OCI-LY7 (cell line): ENCODE measurements around the gene ERFE. TPM values are rescaled to one million over a fixed set of nuclear protein-coding genes. Genes with fewer than 3 reads are reported as not detected.

Experiments
- BruUV-seq: library from RNA; stranded (reverse); fragments of 400-500 nt; replicated peaks from 2 replicates; lab custom pipeline; 2021; lab: Mats Ljungman, UMichigan
- CTCF ChIA-PET: fragments of 300-600 bp; sonication (Branson Sonifier 250); formaldehyde crosslinking; loops from one replicate; lab custom pipeline; 2022; ENCODE audit warnings: antibody characterized with exemption; ENCODE audit not compliant: unreplicated experiment; lab: Charles Lee
- POLR2A ChIA-PET: fragments of 300-600 bp; sonication (Branson Sonifier 250); formaldehyde crosslinking; loops from one replicate; lab custom pipeline; 2022; ENCODE audit warnings: antibody characterized with exemption; lab: Charles Lee
- DNase-seq: peaks from one replicate; pipeline ENCODE4 v3.0.0-alpha.2; 2015; ENCODE audit warnings: low spot score
- H2AFZ ChIP-seq: fragments of 200-600 bp; sonication (generic), shearing (Covaris generic); 2 replicates; pipeline ENCODE4 v1.6.1; 2014; ENCODE audit warnings: mild to moderate bottlenecking, antibody characterized with exemption, low read length, moderate library complexity
- H3K27ac ChIP-seq: fragments of 200-600 bp; sonication (generic); 2 replicates; pipeline ENCODE4 v1.5.1; 2014; ENCODE audit warnings: mixed run types, low read depth, mild to moderate bottlenecking, moderate library complexity, low read length, inconsistent platforms; ENCODE audit not compliant: poor library complexity, severe bottlenecking
- H3K36me3 ChIP-seq: fragments of 200-600 bp; sonication (generic); 2 replicates; pipeline ENCODE4 v1.6.1; 2014; ENCODE audit warnings: mild to moderate bottlenecking, antibody characterized with exemption, low read length, moderate library complexity, mixed read lengths; ENCODE audit not compliant: insufficient read depth
- H3K4me1 ChIP-seq: fragments of 200-600 bp; sonication (generic); 2 replicates; pipeline ENCODE4 v1.5.1; 2014; ENCODE audit warnings: mild to moderate bottlenecking, low read length; ENCODE audit not compliant: insufficient read depth, poor library complexity, severe bottlenecking
- H3K4me2 ChIP-seq: fragments of 200-600 bp; sonication (generic); 2 replicates; pipeline ENCODE4 v1.6.1; 2014; ENCODE audit warnings: mild to moderate bottlenecking, low read length
- H3K4me3 ChIP-seq: fragments of 200-600 bp; sonication (generic); 2 replicates; pipeline ENCODE4 v1.5.1; 2014; ENCODE audit warnings: mild to moderate bottlenecking, low read depth, low read length; ENCODE audit not compliant: poor library complexity, severe bottlenecking
- H3K79me2 ChIP-seq: fragments of 200-600 bp; sonication (generic); 2 replicates; pipeline ENCODE4 v1.6.1; 2016; ENCODE audit warnings: low read depth, mild to moderate bottlenecking, low read length, moderate library complexity, mixed read lengths; ENCODE audit not compliant: insufficient read depth
- H3K9me2 ChIP-seq: fragments of 200-600 bp; sonication (generic); 2 replicates; pipeline ENCODE4 v1.6.1; 2016; ENCODE audit warnings: mild to moderate bottlenecking, low read length, mixed read lengths; ENCODE audit not compliant: insufficient read depth
- H3K9me3 ChIP-seq: fragments of 200-600 bp; sonication (generic); 2 replicates; pipeline ENCODE4 v1.6.1; 2014; ENCODE audit warnings: mild to moderate bottlenecking, mixed run types, low read length, mixed read lengths
- H4K20me1 ChIP-seq: fragments of 200-600 bp; sonication (generic); 2 replicates; pipeline ENCODE4 v1.6.1; 2014; ENCODE audit warnings: mild to moderate bottlenecking, antibody characterized with exemption, low read length, moderate library complexity, mixed read lengths; ENCODE audit not compliant: insufficient read depth
- CTCF ChIP-seq: fragments of 200-600 bp; sonication (generic); conservative IDR thresholded peaks from 2 replicates; pipeline ENCODE4 v1.5.1; 2014; ENCODE audit warnings: mild to moderate bottlenecking, antibody characterized with exemption, low read length, moderate library complexity, mixed read lengths
- EZH2phosphoT487 ChIP-seq: fragments of 200-600 bp; sonication (generic); IDR thresholded peaks from 2 replicates; pipeline ENCODE4 v1.6.1; 2018; ENCODE audit warnings: low read depth, borderline replicate concordance, mild to moderate bottlenecking, mixed run types, antibody characterized with exemption, low read length, moderate library complexity, mixed read lengths
- intact Hi-C: fragments of 100-400 bp; cut with micrococcal nuclease; formaldehyde crosslinking; loops from one replicate; pipeline ENCODE4 v1.10.0; 2022; ENCODE audit not compliant: unreplicated experiment
- total RNA-seq, 2 experiments: library from RNA; depleted of rRNA in 1 of 2; stranded (reverse); fragments of >200 nt in 1 of 2; shearing (Covaris generic) in 1 of 2; gene quantifications; 2 replicates each; pipeline ENCODE4 v1.2.3, GENCODE V29; 2014 to 2022

The ERFE gene
- total RNA-seq, 2 experiments from 2014 or later: 8.2 to 10.2 TPM

- H4K20me1 ChIP-seq: no peaks in the 10 kb centered on the region
- no peak for DNase-seq
- no peak overlapping the region for H3K27ac ChIP-seq
- no peaks in the 10 kb centered on the region for H3K9me2 ChIP-seq
- H3K4me3 ChIP-seq: no peak overlapping the region
- H3K36me3 ChIP-seq: no peaks in the 10 kb centered on the region; the same call in 1 of the 2 replicates
- CTCF ChIA-PET: no interaction called here
- TF ChIP-seq CTCF (no peak), EZH2phosphoT487 (no peak)
- peaks cover 10% of the 10 kb centered on the region for H3K4me1 ChIP-seq
- H3K4me2 ChIP-seq: no peak overlapping the region
- intact Hi-C loops: no loop called here
- no peak overlapping the region for H2AFZ ChIP-seq
- POLR2A ChIA-PET: no interaction called here
- no peaks in the 10 kb centered on the region for H3K79me2 ChIP-seq
- no TSS peak for BruUV-seq
- no peaks in the 10 kb centered on the region for H3K9me3 ChIP-seq
These were observed 42.2 kb upstream of the ERFE start for GRCh38 chr2:238116298-238117198.

GRCh38 chr2:238117199-238118154 is 41.3 kb upstream of the ERFE start:
- H3K79me2 ChIP-seq: no peaks in the 10 kb centered on the region
- TF ChIP-seq CTCF (no peak), EZH2phosphoT487 (no peak)
- no TSS peak for BruUV-seq
- no peaks in the 10 kb centered on the region; the same call in 1 of the 2 replicates for H3K36me3 ChIP-seq
- no peaks in the 10 kb centered on the region for H4K20me1 ChIP-seq
- intact Hi-C loops: no loop called here
- CTCF ChIA-PET: no interaction called here
- peaks cover 10% of the 10 kb centered on the region for H3K4me1 ChIP-seq
- H3K9me2 ChIP-seq: no peaks in the 10 kb centered on the region
- no peaks in the 10 kb centered on the region for H3K9me3 ChIP-seq
- no peak overlapping the region for H2AFZ ChIP-seq
- no peak overlapping the region for H3K27ac ChIP-seq
- H3K4me3 ChIP-seq: no peak overlapping the region
- no peak for DNase-seq
- POLR2A ChIA-PET: no interaction called here
- no peak overlapping the region for H3K4me2 ChIP-seq
